ENCODE data around the gene JARID2.
A peak's percentile ranks its signal among the peaks of the same experiment; 100 is the strongest.

Gene JARID2

DNA sequence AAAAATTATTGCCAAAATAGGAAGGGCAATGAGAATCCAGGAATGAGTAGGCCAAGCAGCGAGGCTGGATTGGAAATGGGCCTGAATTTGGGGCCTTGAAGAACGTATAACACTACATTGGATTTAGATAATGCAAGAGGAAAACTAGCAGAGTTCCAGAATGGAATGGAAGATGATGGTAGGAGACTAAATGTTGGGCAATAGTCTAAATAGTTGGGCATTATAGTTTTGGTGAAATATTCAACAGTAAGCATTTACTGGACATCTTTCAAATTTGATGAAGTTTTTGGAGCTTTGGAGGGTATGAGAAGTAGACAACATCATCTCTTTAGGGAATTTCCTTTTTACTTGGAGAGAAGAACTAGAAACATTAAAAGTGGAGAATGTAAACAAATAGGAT lies 3.4 kb upstream of the JARID2 start:
- no peak overlapping the region for H3K9ac ChIP-seq (ENCODE audit: low read depth, low read length)
- peaks cover 29% of the 10 kb centered on the region for H3K4me1 ChIP-seq (ENCODE audit: insufficient read depth, low read length)
- H3K36me3 ChIP-seq (ENCODE audit: insufficient read depth, low read length) = no peaks in the 10 kb centered on the region
- no peaks in the 10 kb centered on the region for H3K9me3 ChIP-seq (ENCODE audit: control insufficient read depth, insufficient read depth, low read length)

DNA sequence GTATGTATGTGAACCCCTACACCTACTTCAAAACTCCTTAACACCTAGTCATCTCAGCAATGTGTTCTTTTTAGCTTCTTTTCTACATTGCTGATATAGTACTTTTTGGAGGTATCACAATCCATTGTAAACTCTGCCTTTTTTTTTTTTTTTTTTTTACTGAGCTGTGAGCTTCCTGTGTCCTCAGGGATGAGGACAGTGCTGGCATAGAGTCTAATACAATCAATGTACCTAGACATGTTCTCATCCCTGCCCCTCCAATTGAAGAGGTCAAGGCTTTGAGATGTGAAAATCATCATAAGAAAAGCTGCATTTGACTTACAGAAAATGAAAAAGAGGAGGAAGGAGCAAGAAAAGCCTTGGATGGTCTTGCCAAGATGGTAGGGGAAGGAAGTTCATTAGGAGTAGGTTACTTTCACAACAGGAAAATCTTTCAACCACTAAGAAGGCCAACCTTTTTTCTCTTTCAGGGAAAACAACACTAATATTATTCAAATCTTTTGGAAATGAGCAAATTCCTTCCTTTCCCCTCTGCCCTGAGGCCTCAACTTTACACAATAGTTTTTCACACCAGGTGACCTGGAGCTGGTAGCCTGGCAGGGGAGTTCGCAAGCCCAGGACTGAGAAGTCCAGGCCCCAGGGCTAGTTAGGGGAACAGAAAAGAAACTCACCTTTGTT lies 2.8 kb upstream of the JARID2 start:
- H3K9me3 ChIP-seq (ENCODE audit: control insufficient read depth, insufficient read depth, low read length) = no peaks in the 10 kb centered on the region
- peak overlapping the region; percentile 68 for H3K9ac ChIP-seq (ENCODE audit: low read depth, low read length)
- peaks cover 29% of the 10 kb centered on the region for H3K4me1 ChIP-seq (ENCODE audit: insufficient read depth, low read length)
- H3K36me3 ChIP-seq (ENCODE audit: insufficient read depth, low read length) = no peaks in the 10 kb centered on the region

DNA sequence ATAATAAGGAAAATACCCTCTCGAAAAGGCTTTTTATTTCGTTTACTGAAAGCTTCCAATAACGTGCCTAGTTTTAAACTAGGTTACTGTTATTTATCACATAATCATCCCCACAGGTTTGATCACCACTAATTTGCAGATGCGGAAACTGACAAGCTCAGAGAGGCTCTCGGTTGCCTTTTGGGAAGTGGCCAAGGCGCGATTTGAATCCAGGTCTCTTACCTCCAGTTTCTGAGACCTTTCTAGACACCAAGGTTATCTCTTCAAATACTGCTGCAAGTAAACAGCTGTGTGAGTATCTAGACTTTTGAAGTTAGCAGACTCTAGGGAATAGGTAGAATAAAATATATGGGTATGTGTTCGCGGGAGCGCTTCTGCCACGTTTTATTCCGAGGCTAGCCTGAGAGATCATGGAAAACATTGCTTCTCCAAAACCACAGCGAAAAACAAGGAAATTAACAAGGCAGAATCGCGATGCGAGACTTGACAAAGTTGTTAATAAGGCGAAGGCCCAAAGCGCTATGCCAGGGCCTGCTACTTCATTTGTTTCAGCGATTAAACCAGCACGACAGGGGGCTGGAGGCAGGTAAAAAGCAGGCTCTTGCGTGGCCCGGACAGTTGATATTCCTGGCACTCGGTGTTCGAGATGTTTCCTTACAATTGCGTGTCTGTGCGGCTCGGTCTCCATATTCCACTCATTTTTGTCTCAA lies 1.8 kb upstream of the JARID2 start:
- Histone ChIP-seq H3K4me1 (ENCODE audit: insufficient read depth, low read length) (peaks cover 29% of the 10 kb centered on the region), H3K9ac (ENCODE audit: low read depth, low read length) (peak overlapping the region; percentile 68), H3K9me3 (ENCODE audit: control insufficient read depth, insufficient read depth, low read length) (no peaks in the 10 kb centered on the region)

DNA sequence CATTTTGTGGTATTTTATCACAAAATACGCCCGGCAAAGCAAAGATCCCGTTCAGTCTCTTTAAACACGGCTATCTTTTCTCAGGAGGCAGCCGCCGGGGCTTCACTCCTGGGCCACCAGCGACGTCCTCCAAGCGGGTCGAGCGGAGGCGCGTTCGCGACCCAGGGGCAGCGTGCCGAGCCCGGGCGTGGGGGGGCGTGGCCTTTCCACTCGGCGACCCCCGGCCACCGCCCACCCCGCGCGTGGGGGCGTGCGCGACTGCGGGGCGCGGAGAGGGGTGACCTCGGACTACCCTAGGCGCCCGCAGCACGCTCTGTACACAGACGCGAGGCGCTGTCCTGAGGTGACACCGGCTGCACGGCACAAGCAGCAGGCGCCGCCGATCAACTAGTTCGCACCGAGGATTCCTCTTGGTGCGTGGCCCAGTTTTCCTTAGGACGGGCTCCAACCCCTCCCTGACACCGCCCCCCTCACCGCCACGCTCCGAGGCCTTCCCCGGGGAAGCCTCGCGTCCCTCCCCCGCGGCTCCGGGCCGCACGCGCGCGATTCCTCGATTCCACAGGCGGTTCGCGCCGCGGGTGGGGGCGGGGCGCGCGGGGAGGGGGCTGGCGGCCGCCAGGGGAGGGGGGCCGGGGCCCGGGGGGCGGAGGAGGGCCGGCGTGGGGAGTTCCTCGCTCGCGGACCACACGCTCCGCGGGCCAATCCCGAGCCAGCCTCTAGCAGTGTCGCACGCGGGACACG lies 1.1 kb upstream of the JARID2 start:
- H3K9me3 ChIP-seq (ENCODE audit: control insufficient read depth, insufficient read depth, low read length) = no peaks in the 10 kb centered on the region
- no peaks in the 10 kb centered on the region for H3K36me3 ChIP-seq (ENCODE audit: insufficient read depth, low read length)
- peaks cover 23% of the 10 kb centered on the region for H3K4me1 ChIP-seq (ENCODE audit: insufficient read depth, low read length)
- H3K9ac ChIP-seq (ENCODE audit: low read depth, low read length) = peak overlapping the region; percentile 68

More for the DNA sequence above, 1.8 kb upstream of the JARID2 start:
- no peaks in the 10 kb centered on the region for H3K36me3 ChIP-seq (ENCODE audit: insufficient read depth, low read length)

DNA sequence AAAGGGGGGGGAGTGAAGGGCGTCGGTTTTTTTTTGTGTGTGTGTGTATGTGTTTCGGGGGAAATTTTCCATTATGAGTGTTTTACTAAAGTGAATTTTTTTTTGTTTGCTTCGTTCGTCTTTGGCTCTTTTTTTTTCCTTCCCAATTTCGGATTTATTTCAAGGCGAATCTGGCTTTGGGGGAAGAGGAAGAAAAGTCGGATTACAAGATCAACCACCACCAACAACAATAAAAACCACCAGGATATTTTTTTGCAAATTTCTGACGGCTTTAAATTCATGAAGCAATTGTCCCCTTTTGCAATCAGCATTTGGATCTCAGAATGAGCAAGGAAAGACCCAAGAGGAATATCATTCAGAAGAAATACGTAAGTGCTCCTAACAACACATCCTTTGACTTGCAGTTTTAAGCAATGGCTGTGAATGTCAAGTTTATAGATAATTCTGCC lies 372 bp downstream of the JARID2 start:
- H3K36me3 ChIP-seq (ENCODE audit: insufficient read depth, low read length) = no peaks in the 10 kb centered on the region
- H3K9me3 ChIP-seq (ENCODE audit: control insufficient read depth, insufficient read depth, low read length) = no peaks in the 10 kb centered on the region
- H3K4me1 ChIP-seq (ENCODE audit: insufficient read depth, low read length) = peaks cover 25% of the 10 kb centered on the region
- H3K9ac ChIP-seq (ENCODE audit: low read depth, low read length) = peak overlapping the region; percentile 88

DNA sequence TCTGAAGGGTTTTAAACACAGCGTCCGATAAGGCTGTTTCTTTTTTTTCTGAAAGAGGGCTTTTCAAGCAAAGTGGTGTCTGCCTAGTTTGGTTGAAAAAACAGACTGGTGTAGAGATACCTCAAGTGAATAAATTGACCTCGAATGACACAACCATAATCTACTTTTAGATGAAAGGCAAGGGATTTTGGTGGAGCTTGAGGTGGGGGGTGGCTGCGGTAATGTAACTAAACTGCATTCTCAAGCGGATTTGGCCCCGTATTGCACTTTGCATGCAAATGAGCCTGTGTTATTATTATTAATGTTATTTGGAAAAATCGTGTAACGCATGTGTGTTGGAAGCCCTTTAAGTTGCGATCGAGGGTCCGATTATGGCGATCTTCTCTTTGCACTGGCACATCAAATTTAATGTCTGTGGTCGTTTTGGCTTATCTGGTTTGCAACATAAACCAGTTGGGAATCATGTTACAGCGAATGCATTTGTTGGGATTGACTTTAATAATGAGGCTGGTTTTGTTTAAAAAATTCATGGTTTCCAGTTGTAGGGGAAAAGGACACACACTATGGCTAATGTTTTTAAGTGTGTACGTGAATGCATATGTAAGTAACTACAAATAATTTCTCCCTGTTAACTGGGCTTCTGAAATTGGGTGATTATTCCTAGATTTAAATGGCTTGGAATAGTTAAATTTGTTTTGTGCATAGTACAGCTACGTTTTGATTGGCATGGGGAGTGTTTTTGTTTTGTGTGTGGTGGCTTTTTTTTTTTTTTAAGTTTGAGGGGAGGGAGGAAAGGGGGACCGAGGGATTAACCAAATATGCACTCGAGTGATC lies 1.0 kb downstream of the JARID2 start:
- H3K9ac ChIP-seq (ENCODE audit: low read depth, low read length) = peak overlapping the region; percentile 88
- no peaks in the 10 kb centered on the region for H3K9me3 ChIP-seq (ENCODE audit: control insufficient read depth, insufficient read depth, low read length)
- H3K4me1 ChIP-seq (ENCODE audit: insufficient read depth, low read length) = peaks cover 22% of the 10 kb centered on the region
- no peaks in the 10 kb centered on the region for H3K36me3 ChIP-seq (ENCODE audit: insufficient read depth, low read length)

DNA sequence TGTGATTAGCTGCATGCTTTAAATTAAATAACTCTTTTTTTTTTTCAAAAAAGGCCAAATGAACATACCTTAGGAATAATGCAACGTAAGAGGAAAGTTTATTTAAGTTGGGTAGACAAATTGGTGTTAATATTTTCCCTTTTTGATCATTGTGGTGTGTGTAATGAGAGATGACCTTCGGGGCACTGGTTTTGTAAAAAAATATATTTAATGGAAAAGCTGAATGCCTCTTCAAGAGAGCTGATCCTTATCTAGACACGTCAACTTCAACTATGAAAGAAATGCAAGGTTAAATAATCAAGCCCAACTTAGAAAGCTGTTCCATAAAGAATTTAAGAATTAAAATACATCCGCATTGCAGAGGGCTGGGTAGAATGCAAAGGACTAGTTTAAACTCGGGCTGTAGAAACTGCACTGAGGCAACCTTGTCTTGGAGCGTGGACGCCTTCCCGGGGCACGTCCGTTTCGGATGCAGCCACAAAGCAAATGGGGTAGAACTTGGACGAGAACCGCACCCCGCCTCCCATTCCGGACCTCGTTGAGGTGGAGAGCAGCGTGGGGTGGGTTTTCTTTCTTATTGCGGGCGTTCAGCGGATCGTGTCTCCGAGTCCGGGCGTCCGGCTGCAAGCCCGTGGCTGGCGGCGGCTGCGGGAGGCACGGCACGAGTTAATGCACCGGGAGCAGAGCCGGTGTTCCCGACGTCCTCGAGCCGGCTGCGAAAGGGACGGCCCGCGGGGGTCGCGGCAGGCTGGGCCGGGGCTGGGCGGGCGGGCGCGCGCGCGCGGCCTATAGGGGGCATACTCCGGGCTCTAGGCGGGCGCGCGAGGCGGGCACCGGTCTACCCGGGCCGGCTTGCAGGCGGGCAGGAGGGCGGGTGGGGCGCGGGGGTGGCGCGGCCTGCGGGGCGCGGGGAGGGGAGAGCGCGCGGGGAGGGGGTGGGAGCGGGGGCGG lies 1.9 kb downstream of the JARID2 start:
- no peaks in the 10 kb centered on the region for H3K9me3 ChIP-seq (ENCODE audit: control insufficient read depth, insufficient read depth, low read length)
- H3K4me1 ChIP-seq (ENCODE audit: insufficient read depth, low read length) = peaks cover 21% of the 10 kb centered on the region
- H3K9ac ChIP-seq (ENCODE audit: low read depth, low read length) = peak overlapping the region; percentile 88
- H3K36me3 ChIP-seq (ENCODE audit: insufficient read depth, low read length) = no peaks in the 10 kb centered on the region

DNA sequence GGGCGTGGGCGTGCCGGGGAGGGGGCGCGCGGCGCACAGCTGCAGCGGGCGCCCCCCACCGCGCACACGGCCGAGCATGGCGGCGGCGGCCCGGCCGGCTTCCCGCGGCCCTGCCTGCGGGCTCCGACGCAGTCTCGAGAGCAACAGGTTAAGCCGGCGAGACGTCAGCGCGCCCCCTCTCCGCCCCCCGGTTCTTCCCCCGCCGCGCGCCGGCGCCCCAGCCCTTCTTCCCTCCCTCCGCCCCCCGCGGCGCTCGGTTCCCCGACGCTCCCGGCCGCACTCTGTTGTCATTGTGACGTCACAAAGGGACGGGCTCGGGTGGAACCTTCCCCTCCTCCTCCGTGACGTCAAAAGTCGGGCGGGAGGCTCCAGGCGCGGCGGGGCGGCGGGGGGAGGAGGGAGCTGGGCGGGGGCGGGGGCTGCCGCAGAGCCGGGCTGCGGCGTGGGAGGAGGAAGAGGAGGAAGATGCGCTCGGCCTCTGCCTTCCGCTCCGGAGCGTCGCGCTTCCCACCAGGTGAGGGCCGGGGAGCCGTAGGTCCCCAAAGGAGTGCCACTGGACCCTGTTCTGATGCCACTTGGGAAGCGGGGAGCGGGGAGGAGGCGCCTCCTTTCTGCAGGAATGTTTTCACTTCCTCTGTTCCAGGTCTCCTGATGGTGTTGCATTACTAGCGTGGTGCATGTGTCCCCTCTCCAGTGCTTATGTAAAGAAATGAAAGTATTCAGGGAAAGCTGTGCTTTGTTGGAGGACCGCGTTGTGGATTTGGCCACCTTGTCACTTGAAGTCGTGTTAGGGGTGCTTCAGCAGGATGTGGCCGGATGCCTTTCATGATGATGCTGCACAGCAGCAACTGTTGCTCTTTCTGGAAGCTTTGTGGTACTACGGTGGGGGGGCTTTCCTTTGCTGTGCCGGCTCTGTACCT lies 2.8 kb downstream of the JARID2 start:
- peaks cover 27% of the 10 kb centered on the region for H3K4me1 ChIP-seq (ENCODE audit: insufficient read depth, low read length)
- H3K36me3 ChIP-seq (ENCODE audit: insufficient read depth, low read length) = no peaks in the 10 kb centered on the region
- peak overlapping the region; percentile 75 for H3K9ac ChIP-seq (ENCODE audit: low read depth, low read length)
- H3K9me3 ChIP-seq (ENCODE audit: control insufficient read depth, insufficient read depth, low read length) = no peaks in the 10 kb centered on the region

DNA sequence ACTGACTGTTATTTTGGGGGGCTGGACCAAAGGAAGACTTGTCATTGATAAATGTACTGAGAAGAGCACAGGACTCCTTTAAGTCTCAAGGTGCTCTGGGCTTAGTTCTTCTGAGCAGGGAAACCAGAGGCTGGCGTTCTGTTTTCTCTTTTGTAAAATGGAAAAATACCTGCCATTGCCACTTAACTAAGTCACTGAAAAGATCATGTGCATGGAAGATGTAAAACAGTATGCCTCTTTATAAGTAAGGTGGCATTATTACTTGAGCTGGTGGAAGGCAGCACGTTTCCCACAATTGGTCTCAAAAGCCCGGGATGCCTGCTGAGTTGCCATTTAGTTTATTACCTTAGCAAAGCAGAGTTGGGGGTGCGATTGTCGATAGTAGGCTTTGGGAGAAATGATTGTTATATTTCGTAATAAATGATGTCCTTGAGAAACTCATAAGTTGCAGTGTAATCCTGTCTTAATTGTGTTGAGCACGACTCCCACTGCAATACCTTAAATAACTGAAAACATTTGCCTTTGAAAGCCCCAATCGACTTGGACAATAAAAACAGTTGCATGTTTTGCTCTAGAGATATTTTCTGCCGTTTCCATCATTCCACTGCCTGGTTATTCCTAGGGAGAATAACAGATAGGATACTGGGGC lies 3.6 kb downstream of the JARID2 start:
- Histone ChIP-seq H3K9me3 (ENCODE audit: control insufficient read depth, insufficient read depth, low read length) (no peaks in the 10 kb centered on the region), H3K36me3 (ENCODE audit: insufficient read depth, low read length) (no peaks in the 10 kb centered on the region), H3K4me1 (ENCODE audit: insufficient read depth, low read length) (peaks cover 35% of the 10 kb centered on the region), H3K9ac (ENCODE audit: low read depth, low read length) (peak overlapping the region; percentile 75)

DNA sequence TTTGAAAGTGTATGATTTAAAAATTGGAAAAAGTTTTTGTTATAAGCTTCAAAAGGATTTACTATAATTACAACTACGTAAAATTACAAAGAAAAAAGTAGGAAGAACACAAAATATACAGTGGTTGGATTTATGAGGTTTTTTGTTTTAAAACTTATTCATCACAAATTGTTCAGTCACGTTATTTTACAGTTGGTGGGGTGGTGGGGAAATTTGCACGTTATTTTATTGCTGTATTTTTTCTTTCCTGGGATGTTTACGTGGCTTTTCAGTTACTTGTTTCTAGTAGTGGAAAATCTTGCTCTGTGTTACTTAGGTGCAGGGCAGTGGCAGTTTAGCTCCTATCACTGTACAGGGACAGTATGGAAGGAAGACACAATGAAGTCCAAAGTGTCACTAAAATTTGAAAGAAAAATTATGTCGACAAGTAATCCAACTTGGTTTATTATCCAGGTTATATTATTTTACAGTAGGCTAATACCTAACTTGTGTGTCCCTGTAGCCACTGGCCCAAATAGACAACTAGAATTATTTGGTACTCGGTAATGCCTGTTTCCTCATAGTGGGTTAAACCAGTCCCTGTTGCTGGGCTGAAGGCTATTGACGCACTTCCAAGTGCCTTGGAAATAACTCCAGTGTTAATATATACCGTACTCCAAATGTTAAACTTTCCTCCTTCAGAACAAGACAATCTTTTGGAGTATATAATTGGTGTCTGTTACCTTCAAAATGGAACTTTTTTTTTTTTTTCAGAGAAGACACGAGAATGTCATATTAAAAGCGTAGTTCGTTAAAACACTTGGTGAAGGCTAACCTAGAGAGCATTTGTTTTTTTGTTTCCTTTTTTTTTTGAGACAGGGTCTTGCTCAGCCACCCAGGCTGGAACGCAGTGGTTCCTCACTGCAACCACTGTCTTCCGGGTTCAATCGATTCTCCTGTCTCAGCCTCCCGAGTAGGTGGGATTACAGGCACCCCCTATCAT lies 4.6 kb downstream of the JARID2 start:
- Histone ChIP-seq H3K9ac (ENCODE audit: low read depth, low read length) (peak overlapping the region; percentile 25; the same call in 1 of the 2 replicates), H3K36me3 (ENCODE audit: insufficient read depth, low read length) (no peaks in the 10 kb centered on the region), H3K4me1 (ENCODE audit: insufficient read depth, low read length) (peaks cover 43% of the 10 kb centered on the region), H3K9me3 (ENCODE audit: control insufficient read depth, insufficient read depth, low read length) (no peaks in the 10 kb centered on the region)

DNA sequence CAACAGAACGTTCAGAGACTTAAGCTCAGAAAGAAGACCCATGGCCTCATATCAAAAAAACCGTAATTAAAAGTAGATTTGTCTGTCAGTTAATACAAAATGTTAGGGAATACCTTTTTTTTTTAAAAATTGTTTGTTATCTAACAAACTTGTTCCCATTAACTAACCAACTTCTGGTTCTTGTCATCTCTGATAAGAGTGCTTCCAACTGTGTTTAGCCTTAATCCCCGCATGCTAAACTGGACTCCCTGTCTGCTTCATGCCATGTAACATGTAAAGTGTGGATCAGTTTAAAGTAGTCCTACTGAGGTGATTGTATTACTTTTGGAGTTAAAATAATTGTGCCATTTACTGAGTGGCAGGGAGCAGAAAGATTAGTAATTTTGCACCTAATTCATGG lies 6.3 kb downstream of the JARID2 start:
- no peak overlapping the region for H3K9ac ChIP-seq (ENCODE audit: low read depth, low read length)

More for the DNA sequence above, 6.3 kb downstream of the JARID2 start:
- Histone ChIP-seq H3K36me3 (ENCODE audit: insufficient read depth, low read length) (no peaks in the 10 kb centered on the region), H3K4me1 (ENCODE audit: insufficient read depth, low read length) (peaks cover 59% of the 10 kb centered on the region), H3K9me3 (ENCODE audit: control insufficient read depth, insufficient read depth, low read length) (no peaks in the 10 kb centered on the region)

All from ES-I3 (cell line).